Measurements from ENCODE around the gene SMIM35. TPM values are rescaled to one million over a fixed set of nuclear protein-coding genes. Genes with fewer than 3 reads are reported as not detected.

Gene SMIM35
- total and polyA plus RNA-seq, 2 donors (not counting 3 experiments of a cell fraction or from before 2014, with no cell fraction given), result not detected

GRCh38 chr11:118007040-118007439 is 79.7 kb downstream of the SMIM35 start:
- BruUV-seq (replicated peaks), result no TSS peak
- POLR2A ChIA-PET, result no interaction called here
- CTCF ChIA-PET, result interaction anchor here (0.8 to 1.9 kb wide), 3 partner anchors 10 to 200 kb away, joined by 3 to 7 read pairs (median 4); no protein-coding TSS in a partner anchor
- FAIRE-seq (no peak), DNase-seq (ENCODE audit: low read depth, low spot score) (no peak)
- Histone ChIP-seq H3K4me3 (replicated peaks in 1 of 3; ENCODE audit: insufficient read depth in 1 of 3, low read depth in 1 of 3, low read length in 3 of 3) (no peak overlapping the region), H3K9me1 (replicated peaks; ENCODE audit: control insufficient read depth, extremely low read depth, insufficient read depth, low read length) (no peaks in the 10 kb centered on the region), H3K9me3 (replicated peaks; ENCODE audit: control insufficient read depth, insufficient read depth, low read length) (no peaks in the 10 kb centered on the region), H3K79me2 (ENCODE audit: control insufficient read depth, insufficient read depth, low read length) (no peaks in the 10 kb centered on the region), H3K4me2 (ENCODE audit: insufficient read depth, low read length) (no peak overlapping the region), H4K20me1 (replicated peaks; ENCODE audit: control insufficient read depth, extremely low read depth, insufficient read depth, low read length) (no peaks in the 10 kb centered on the region), H2AFZ (ENCODE audit: low read depth, low read length) (no peak overlapping the region), H3K36me3 (ENCODE audit: control insufficient read depth in 2 of 2, extremely low read depth in 1 of 2, insufficient read depth in 2 of 2, low read length in 2 of 2) (no peaks in the 10 kb centered on the region), H3K27me3 (ENCODE audit: control insufficient read depth in 2 of 2, insufficient read depth in 2 of 2, low read length in 2 of 2) (no peaks in the 10 kb centered on the region), H3K27ac (ENCODE audit: insufficient read depth, low read depth, low read length) (no peak overlapping the region), H3K4me1 (ENCODE audit: control insufficient read depth, extremely low read depth, insufficient read depth, low read length) (no peaks in the 10 kb centered on the region), H3K9ac (replicated peaks; ENCODE audit: extremely low read depth, insufficient read depth, low read length) (no peak overlapping the region)
- TF ChIP-seq POLR2AphosphoS5 (IDR thresholded peaks at IDR 0.05; ENCODE audit: insufficient read depth, low read depth, low read length) (no peak), JUN (IDR thresholded peaks at IDR 0.05; ENCODE audit: borderline replicate concordance, insufficient read depth, insufficient read length, low read depth) (no peak), MYC (IDR thresholded peaks at IDR 0.05; ENCODE audit: low read depth, low read length) (no peak), EZH2 (IDR thresholded peaks at IDR 0.05; ENCODE audit: borderline replicate concordance, low read depth, low read length, severe bottlenecking) (no peak), POLR2A (IDR thresholded peaks at IDR 0.05; ENCODE audit: low read depth, low read length) (no peak), MAX (IDR thresholded peaks at IDR 0.05; ENCODE audit: insufficient read depth, insufficient read length) (no peak), GATA2 (IDR thresholded peaks at IDR 0.05; ENCODE audit: insufficient read depth, insufficient read length, low read depth, low read length) (no peak)
- intact Hi-C loops (cut with micrococcal nuclease), result loop anchor here (10.0 kb wide), 1 partner anchor 58 kb away; no protein-coding TSS in a partner anchor
- dilution Hi-C loops (cut with MboI; ENCODE audit: extremely low pct_ligation_motif_present, low sequenced_read_pairs), result no loop called here

- Histone ChIP-seq H3K27ac (ENCODE audit: insufficient read depth, low read depth, low read length) (no peak overlapping the region), H2AFZ (ENCODE audit: low read depth, low read length) (no peak overlapping the region), H3K9me1 (replicated peaks; ENCODE audit: control insufficient read depth, extremely low read depth, insufficient read depth, low read length) (no peaks in the 10 kb centered on the region), H3K4me3 (replicated peaks in 1 of 3; ENCODE audit: insufficient read depth in 1 of 3, low read depth in 1 of 3, low read length in 3 of 3) (no peak overlapping the region), H3K4me1 (ENCODE audit: control insufficient read depth, extremely low read depth, insufficient read depth, low read length) (no peaks in the 10 kb centered on the region), H3K9ac (replicated peaks; ENCODE audit: extremely low read depth, insufficient read depth, low read length) (no peak overlapping the region), H3K79me2 (ENCODE audit: control insufficient read depth, insufficient read depth, low read length) (no peaks in the 10 kb centered on the region), H4K20me1 (replicated peaks; ENCODE audit: control insufficient read depth, extremely low read depth, insufficient read depth, low read length) (no peaks in the 10 kb centered on the region), H3K4me2 (ENCODE audit: insufficient read depth, low read length) (no peak overlapping the region), H3K36me3 (ENCODE audit: control insufficient read depth in 2 of 2, extremely low read depth in 1 of 2, insufficient read depth in 2 of 2, low read length in 2 of 2) (no peaks in the 10 kb centered on the region), H3K27me3 (ENCODE audit: control insufficient read depth in 2 of 2, insufficient read depth in 2 of 2, low read length in 2 of 2) (no peaks in the 10 kb centered on the region), H3K9me3 (replicated peaks; ENCODE audit: control insufficient read depth, insufficient read depth, low read length) (no peaks in the 10 kb centered on the region)
- BruUV-seq (replicated peaks), result no TSS peak
- intact Hi-C loops (cut with micrococcal nuclease), result loop anchor here (10.0 kb wide), 1 partner anchor 59 kb away; no protein-coding TSS in a partner anchor
- FAIRE-seq (no peak), DNase-seq (ENCODE audit: low read depth, low spot score) (no peak)
- no peak for TF ChIP-seq MYC (IDR thresholded peaks at IDR 0.05; ENCODE audit: low read depth, low read length)
- TF ChIP-seq JUN (IDR thresholded peaks at IDR 0.05; ENCODE audit: borderline replicate concordance, insufficient read depth, insufficient read length, low read depth), result no peak
- no peak for TF ChIP-seq MAX (IDR thresholded peaks at IDR 0.05; ENCODE audit: insufficient read depth, insufficient read length)
- TF ChIP-seq POLR2AphosphoS5 (IDR thresholded peaks at IDR 0.05; ENCODE audit: insufficient read depth, low read depth, low read length), result no peak
- TF ChIP-seq GATA2 (IDR thresholded peaks at IDR 0.05; ENCODE audit: insufficient read depth, insufficient read length, low read depth, low read length), result no peak
- no peak for TF ChIP-seq FOS (IDR thresholded peaks at IDR 0.05; ENCODE audit: borderline replicate concordance, insufficient read depth, low read length)
- TF ChIP-seq CTCF (IDR thresholded peaks at IDR 0.05; ENCODE audit: extremely low read depth in 1 of 2, insufficient read depth in 1 of 2, low read depth in 1 of 2, low read length in 2 of 2), result no peak
- TF ChIP-seq POLR2A (IDR thresholded peaks at IDR 0.05; ENCODE audit: low read depth, low read length), result no peak
- POLR2A ChIA-PET, result no interaction called here
- CTCF ChIA-PET, result no interaction called here
- dilution Hi-C loops (cut with MboI; ENCODE audit: extremely low pct_ligation_motif_present, low sequenced_read_pairs), result no loop called here
These were observed 80.6 kb downstream of the SMIM35 start for GRCh38 chr11:118006153-118006534.

All from endothelial cell of umbilical vein (primary cell).